A204.1 (cell line): ENCODE data around the gene RPS6KA2.
"Not testable (repeated sequence)": the region's sequence is repeated elsewhere in the genome, so short reads cannot be mapped to it uniquely, and the experiment has no call there.

Source experiments
- FAIRE-seq: peaks from 2 replicates; lab custom pipeline; 2012; peaks lifted over from hg19 to GRCh38; lab: Jason Lieb, UNC

Gene RPS6KA2

DNA sequence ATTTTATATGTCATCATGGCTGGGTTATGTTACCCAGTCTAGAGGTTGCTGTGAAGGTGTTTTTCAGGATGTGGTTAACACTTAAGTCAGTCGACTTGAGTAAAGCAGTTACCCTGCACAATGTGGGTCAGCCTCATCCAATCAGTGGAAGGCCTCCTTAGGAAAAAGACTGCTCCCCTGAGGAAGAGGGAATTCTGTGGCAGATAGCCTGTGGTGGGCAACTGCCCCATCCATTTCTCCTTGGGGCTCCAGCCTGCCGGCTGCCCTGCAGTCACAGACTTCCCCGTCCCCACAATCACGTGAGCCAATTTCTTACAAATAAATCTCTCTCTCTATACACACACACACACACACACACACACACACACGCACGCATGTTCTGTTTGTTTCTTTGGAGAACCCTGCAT is 209.8 kb downstream of the RPS6KA2 start:
- FAIRE-seq: no peak

DNA sequence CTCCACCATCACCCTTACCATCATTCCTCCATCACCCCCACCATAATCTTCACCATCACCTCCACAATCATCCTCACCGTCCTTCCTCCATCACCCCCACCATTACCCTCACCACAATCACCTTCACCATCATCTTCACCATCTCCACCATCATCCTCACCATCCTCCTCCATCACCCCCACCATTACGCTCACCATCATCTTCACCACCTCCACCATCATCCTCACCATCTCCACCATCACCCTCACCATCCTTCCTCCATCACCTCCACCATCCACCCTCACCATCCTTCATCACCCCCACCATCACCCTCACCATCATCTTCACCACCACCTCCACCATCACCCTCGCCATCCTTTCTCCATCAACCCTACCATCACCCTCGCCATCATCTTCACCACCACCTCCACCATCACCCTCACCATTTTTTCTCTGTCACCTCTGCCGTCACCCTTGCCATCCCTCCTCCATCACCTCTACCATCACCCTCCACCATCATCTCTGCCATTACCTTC is 211.2 kb downstream of the RPS6KA2 start:
- FAIRE-seq: no peak

DNA sequence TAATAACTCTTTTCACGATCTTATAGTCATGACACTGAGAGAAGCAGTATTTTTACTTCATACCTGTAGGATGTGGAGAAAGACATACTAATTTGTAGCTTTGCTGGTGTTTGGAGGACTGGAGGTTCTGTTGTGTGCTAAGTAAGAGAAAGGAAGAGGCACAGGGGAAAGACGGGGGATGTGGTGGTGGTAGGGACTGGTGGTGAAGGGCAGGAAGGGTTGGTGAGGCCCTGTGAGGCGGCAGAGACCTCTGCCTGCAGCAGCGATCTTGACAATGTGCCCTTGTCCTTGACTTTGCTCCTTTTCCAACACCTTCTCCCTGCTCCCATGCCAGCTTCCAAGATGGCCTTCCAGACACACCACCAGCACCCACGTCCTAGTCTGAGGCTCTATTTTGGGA is 211.7 kb downstream of the RPS6KA2 start:
- FAIRE-seq: no peak

DNA sequence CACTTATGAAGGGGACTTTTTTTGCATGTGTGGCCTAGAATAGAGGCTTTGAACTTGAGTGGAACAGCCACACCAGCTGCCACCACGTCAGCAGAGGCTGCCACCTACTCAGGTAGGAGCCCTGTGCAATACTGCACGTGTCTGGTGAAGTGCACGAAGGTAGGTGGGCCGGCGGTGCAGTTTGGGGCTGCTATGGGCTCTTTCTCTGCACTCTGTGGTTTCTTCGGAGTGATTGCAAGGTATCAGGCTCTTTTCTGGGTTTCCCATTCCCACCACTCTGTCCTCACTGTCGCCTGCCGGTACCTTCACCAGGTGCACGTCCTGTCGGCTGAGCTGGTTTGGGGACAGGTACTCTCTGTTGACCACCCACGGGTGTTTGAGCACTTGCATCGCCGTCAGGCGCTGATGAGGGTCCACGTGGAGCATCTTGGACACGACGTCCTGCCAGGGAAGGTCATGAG is 213.5 kb downstream of the RPS6KA2 start:
- no peak for FAIRE-seq

DNA sequence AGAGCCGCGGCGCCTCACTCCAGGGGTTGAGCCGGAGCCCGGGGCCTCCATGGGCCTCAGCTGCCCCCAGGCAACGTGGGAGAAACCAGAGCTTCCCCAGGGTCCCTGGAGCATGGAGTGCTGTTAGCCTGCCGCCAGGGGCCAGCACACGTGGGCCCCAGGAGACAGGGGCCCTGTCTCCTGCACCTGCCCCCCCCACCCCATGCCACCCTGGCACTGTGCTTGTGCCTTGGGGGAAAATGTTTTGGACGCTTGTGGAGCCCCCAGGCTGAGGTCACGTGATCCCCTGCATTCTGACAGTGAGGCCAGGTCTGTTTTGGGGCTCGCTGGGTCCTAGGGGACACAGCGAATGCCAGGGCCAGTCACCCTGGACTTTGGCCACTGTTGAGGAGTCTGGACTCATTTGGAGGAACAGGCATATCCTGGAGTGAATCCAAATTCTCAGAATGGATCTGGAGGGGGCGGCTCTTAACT is 214.1 kb downstream of the RPS6KA2 start:
- no peak for FAIRE-seq

DNA sequence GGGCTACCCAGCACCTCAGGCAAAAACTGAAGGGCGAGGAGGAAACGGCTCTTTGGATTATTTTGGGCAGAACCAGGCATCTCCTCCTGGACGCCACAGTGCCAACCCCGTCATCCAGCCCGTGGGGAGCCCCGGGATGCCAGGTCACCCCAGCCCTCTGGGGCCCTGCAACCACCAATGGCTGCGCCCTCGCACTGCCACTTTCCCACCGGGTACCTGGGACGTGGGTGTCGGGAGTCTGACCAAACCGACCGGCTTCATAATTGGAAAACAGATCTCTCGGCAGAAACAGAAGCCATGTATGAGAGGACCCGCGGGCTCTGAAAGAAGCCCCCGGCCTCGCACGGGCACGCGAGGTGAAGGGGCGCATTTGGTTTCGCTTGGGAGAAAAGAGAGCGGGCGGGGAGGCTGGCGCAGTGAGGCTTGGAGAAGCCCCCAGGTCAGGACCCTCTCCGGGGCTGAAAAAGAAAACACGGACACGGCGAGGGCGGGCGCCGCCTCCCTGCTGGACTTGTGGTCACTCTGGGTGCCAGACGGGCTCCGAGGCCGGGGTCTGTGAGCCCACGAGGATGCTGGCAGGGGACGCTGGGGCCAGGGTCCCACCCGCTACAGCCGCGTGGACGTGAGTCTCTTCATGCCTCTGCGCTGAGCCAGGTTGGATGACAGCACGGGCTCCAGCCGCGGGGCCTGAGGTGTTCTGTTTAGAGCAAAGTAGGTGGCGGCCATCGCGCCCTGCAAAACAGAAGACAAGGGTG is 214.7 kb downstream of the RPS6KA2 start:
- no peak for FAIRE-seq

DNA sequence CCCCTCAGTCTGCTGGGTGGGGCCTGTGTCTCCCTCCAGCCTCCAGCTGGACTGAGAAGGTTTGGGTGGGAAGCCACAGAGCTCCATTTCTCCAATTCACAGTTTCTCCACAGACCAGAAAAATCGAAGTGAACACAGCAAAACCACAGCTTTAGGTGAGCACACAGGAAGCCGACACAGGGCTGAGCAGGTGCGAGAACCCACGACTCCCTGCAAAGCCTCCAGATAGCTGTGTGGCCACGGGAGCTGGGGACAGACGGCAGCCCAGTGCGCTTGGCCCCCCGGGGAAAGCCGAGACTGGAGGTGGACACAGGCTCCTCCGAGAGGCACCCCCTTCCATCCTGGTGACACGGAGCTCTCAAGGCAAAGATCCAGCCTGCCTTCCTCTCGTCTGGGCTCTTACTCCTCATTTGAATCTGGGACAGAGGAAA is 215.3 kb downstream of the RPS6KA2 start:
- no peak for FAIRE-seq

DNA sequence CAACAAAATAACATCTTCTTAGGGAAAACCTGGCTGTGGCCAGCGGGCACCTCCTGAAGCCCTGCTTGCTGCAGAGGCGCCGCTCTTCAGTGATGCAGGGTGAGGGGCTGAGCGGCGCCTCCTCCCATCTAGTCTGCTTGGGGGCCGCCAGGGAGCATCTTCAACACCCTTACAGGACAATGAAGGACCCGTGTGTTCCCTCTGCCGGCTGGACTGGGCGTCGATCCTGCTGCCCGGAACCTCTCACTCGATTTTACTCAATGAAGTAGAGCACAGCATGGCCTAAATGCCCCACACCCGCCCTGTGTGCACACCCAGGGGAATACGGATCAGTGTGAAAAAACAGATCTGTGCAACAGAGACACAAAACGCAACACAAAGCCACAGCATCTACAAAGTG is 215.8 kb downstream of the RPS6KA2 start:
- no peak for FAIRE-seq

DNA sequence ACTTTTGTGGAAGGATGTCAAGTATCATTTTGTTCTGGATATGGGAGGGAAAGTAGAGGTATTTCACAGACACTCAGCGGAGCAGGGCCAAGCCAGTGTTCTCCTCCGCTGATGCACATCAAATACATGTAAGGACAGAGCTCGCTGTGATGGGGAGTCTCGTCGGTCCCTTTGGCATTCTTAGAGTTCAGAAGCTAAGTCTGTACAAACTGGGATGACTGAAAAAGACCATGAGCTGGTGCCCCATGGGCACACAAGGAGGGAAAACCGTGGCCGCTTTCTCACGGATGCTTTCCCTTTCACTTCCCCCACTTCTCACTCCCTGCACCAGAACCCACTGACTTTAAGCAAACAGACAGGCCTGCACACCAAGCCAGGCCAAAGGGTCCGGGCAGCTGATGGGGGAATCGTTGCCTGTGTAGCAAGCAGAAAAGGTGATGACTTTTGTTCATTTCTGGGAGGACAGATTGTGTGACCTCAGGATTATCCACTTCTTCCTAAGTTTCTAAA is 216.6 kb downstream of the RPS6KA2 start:
- FAIRE-seq: no peak

DNA sequence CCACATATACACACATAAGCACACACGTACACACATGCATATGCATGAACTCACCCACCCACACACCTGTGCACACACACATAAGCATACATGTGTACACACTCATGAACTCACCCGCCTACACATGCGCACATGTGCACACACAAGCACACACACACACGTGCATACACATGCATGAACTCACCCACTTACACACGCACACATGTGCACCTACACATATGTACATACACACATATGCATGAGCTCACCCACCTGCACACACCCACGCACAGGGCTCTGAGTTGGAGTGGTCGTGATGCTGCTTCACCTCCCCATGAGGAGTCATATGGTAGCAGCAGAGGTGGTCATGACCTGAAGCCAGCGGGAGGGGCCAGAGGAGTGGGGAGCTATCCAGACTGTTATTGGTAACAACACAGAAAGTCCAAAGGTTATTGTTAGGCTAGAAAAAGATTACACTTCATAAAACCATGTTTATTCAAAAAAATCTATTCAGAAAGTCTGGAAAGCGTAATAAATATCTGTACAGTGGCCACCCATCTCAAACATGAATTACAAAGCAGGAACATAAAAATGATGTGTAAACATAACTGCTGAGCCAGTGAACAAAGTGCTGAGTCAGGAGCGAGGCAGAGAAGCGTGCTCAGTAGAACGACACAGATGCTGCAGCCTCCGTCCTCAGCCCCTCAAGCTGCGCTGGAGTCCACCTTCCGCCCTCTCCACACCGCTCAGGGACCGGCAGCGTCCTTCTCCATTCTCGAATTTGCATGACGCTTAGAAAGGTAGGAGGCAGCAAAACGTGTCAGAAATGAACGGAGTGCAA is 217.9 kb downstream of the RPS6KA2 start:
- no peak for FAIRE-seq

DNA sequence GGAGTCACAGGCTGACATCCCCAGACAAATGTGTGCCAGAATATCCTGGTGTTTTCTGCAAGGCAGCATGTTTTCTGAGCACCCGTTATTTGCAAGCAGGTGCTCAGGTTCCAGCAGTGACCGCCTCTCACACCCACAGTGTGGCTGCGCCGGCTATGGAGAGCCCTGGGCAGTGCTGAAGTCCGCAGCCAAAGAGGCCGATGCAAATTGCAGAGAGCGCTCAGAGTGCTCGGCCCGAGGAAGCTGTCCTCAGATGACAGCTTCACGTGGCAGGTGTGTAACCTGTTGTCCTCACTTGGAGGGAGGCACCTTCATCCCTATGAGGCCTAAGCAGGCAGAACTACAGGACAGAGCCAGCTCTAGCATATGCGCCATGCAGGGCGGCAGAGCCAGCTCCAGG is 220.9 kb downstream of the RPS6KA2 start:
- no peak for FAIRE-seq

DNA sequence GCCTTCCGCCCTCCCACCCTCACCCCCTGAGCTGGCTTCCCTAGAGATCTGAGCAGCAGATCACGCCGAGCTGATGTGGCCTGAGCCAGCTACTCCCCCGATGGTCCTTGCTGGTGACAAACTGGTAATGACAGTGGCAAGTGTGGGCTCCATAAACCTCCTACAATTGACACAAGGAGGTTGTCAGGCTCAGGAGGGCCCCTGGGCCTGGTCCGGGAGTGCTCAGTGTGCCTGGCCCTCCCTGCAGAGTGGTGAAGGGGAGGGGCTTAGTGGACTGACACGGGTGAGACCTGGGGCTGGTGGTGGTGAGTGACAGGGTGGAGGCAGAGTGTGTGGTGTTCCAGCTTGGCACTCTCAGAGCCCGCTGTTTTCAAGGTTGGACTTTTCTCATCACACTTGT is 221.7 kb downstream of the RPS6KA2 start:
- FAIRE-seq: no peak

DNA sequence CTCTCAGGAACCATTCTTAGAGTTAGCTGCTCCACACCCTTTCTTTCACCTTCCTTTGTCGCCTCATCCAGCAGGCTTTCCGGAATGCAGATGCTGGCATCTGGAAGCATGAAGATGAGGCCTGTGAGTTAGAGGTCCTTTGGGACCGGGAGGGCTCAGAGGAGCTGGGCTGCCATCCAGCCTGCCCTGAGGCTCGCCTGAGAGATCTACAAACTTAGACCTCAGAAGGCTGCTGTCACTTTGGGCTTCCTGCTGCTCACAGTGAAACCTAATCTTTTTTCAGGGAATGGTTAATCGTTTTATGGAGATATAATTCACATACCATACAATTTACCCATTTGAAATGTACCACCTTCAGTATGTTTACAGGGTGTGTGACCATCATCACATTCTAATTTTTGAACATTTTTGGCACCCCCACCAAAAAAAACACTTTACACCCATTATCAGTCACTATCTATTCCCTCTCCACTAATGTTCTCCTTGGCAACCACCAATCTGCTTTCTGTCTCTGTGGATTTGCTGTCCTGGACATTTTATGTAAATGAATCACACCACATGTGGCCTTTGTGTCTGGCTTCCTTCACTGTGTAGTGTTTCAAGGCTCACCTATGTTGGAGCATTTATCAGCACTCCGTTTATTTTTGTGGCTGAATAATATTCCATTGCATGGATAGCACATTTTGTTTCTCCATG is 224.3 kb downstream of the RPS6KA2 start:
- FAIRE-seq: no peak

DNA sequence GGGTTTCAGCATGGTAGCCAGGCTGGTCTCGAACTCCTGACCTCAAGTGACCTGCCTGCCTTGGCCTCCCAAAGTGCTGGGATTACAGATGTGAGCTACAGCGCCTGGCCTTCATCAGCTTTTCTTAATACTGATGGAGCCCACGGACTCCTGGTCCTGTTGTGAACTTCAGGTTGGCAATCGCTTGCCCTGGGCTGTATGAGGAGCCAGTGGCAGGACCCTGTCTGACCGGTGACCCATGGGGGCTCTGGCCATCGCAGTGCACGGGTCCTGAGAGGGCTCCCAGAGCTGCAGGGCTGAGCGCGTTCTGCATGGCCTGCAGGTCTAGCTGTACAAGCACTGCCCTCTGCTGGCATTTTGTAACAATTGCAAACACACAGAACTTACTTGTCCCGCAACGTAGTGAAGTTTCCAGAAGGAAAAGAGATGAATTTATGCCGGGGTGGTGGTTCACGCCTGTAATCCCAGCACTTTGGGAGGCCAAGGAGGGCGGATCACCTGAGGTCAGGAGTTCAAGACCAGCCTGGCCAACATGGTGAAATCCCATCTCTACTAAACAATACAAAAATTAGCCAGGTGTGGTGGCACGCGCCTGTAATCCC is 226.3 kb downstream of the RPS6KA2 start:
- not testable (repeated sequence) for FAIRE-seq

DNA sequence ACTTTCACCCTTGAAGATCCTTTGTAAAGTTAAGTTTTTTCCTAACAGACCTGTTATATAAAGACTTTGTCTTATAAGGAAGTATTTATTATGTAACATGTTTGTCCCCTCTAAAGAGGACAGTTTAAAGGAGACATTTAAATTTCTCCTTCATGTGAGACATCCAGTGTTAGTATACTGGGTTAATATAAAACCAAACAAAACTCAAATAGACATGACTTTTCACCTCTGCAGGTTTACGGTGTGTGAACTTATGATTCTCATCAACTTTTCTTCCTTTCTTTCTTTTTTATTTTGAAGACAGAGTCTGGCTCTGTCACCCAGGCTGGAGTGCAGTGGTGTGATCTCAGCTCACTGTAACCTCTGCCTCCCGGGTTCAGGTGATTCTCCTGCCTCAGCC is 226.9 kb downstream of the RPS6KA2 start:
- no peak for FAIRE-seq

DNA sequence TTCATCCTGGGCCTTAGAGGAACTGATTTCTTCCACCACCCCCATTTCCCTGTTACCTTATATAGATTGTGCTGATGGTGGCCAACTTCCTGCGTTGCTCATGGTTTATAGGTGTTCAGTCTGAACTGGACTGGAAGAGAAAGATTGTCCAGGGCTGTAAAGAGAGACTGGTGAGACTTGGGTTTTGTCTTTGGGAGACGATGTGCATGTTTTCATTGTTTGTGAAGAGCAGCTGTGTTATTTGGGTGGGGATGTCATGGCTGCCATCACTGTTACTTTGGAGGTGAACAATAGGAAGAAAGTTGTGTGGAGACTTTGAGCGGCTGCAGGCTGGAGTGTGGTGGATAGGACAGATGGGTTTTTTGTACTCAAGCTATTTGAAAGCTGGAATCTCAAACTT is 228.7 kb downstream of the RPS6KA2 start:
- FAIRE-seq: no peak

DNA sequence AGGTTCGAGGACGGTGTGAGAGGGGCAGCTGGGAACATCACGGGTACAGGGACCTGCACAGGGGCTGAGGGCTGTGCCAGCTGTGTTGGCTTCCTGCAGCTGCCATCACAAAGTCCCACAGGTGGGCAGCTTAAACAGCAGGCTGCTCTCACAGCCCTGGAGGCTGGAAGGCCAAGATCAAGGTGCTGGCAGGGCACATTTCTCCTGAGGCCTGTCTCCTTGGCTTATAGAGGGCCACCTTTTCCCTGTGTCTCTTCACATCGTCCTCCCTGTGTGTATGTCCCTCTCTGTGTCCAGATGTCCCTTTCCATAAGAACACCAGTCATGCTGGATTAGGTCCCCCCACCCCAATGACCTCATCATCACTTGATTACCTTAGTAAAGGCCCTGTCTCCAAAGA is 229.2 kb downstream of the RPS6KA2 start:
- FAIRE-seq: no peak

DNA sequence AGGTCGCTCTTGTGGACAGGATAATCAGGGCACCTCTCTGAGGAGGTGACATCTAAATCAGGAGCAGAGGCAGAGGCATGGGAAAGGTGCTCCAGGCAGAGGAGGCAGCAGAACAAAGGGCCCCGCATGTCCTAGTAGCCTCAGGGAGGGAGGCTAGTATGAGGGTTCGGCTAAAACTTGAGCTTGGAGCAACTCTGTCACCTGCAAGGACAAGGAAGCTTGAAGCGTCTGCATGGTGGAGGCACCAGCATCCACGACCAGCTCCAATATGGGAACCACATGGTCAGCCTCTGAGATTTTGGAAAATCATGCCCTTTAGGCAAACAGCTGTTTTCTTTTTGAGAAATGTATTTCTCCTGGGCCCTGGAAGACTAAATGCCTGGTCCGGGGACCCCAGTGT is 231.3 kb downstream of the RPS6KA2 start:
- FAIRE-seq: no peak

DNA sequence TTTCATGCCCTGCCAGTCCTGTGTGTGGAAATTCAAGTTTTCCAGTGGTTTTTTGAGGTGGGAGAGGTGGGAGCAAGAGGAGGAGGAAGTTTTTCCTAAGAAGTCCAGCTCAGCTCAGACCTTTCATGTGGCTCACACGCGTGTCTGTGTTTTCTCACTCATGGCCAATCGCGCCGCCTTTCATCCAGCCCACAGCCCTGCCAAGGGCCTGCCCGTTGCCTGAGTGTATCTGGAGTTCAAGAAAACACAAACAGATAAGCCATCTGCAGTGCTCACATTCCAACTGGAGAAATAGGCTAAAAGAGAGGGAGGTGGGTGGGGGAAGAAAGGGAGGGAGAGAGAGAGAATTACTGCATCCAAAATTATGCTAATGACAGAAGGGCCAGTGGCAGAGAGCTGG is 231.7 kb downstream of the RPS6KA2 start:
- FAIRE-seq: no peak

DNA sequence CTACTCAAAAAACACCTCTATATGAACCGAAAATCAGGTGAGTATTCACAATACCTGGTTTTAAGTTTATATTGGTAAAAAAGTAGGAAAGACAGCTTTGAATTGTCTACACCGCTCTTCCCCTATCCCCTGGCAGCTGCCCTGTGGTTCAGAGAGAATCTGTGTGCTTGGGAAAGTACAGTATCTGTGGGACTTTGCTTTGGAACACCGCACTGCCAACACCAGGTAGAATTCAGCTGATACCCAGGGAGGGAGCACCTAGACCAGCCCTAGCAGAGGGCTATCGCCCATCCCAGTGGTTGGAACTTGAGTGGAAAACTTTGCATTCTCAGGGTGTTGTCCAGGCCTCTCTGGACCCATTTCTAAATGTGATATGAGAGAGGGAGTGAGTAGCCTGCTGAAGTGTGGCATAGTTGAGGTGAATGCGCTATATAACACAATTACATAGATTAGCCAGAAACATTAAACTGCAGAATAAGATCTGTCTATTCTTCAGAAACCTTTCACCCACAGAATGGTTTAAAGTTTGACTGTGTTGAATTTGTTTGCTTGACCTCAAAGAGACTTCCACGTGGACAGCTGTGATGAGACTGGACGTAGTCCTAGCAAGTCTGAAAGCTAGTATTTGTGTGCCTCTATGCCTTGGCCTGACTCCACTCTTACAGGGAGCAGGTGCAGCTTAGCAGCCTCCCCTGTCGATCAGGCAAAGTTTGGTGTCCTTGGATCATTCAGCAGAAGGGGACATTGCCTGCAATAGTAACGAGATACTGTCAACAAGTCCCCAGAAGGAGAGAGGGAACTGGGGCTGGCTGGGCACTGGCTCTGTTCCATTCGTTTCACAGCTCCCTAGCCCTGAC is 232.8 kb downstream of the RPS6KA2 start:
- no peak for FAIRE-seq

DNA sequence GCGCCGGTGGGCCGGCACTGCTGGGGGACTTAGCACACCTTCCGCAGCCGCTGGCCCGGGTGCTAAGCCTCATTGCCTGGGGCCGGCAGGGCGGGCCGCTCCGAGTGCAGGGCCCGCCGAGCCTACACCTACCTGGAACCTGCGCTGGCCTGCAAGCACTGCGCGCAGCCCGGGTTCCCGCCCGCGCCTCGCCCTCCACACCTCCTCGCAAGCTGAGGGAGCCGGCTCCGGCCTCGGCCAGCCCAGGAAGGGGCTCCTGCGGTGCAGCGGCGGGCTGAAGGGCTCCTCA is 233.6 kb downstream of the RPS6KA2 start:
- no peak for FAIRE-seq
